GM19099 (cell line): ENCODE data around the gene TKFC.

Source experiments
- POLR2A ChIP-seq: IDR thresholded peaks from 3 replicates; pipeline ENCODE4 v1.6.1; 2011; ENCODE audit warnings: low read depth; ENCODE audit not compliant: insufficient read length; ENCODE audit errors: extremely low read depth

The TKFC gene

GRCh38 chr11:61349916-61350315 lies 16.9 kb downstream of the TKFC start:
- TF ChIP-seq POLR2A, result no peak

DNA sequence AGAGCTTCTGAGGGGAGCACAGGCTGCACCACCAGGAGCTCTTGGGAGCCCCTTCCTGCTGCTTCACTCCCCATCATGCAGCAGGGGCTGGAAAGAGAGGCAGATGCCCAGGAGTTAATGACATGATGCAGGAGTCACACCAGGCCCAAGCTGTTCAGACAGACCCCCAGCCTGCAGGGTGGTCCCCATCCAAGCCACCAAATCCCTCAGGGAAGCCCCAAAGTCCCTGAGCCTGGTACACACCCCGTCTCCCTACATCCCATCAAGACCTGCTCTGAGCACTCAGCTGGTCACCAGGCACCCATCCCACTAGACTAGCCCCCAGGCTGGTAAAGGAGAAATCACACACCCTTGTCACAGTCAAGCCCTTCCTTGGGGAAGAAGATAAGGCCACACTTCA lies 17.3 kb downstream of the TKFC start:
- no peak for TF ChIP-seq POLR2A

DNA sequence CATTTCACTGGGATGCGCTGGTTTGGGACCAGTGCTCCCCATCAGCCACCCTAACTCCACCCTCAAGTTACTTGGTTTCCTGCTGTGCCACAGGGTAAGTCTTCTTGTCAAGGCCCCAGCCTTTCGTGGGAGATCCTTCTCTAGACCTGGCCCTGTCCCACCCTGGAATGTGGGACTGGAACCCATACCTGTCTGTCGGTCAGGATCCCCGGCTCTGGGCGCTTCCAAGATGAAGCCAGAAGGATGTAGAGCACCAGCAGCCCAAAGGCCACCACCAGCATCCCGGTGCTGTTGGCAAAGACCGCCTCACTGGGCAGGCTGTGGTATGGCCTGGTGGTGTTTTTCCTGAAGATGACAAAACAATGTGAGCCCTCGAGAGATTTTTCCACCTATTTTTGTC lies 17.8 kb downstream of the TKFC start:
- no peak for TF ChIP-seq POLR2A

DNA sequence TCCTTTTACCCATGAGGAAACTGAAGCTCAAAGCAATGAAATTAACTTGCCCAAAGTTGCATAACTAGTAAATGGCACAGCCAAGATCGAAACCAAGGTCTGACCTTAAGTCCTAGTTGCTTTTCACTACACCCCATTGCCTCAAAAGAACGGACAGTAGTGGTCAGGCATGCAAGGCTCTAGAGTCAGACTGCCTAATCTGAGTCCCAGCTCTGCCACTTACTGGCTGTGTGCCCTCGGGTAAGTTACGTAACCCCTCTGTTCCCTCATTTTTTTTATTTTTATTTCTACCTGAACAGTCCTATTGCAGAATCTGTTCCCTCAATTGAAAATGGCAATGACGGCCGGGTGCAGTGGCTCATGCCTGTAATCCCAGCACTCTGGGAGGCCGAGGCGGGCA lies 19.0 kb downstream of the TKFC start:
- TF ChIP-seq POLR2A, result no peak

DNA sequence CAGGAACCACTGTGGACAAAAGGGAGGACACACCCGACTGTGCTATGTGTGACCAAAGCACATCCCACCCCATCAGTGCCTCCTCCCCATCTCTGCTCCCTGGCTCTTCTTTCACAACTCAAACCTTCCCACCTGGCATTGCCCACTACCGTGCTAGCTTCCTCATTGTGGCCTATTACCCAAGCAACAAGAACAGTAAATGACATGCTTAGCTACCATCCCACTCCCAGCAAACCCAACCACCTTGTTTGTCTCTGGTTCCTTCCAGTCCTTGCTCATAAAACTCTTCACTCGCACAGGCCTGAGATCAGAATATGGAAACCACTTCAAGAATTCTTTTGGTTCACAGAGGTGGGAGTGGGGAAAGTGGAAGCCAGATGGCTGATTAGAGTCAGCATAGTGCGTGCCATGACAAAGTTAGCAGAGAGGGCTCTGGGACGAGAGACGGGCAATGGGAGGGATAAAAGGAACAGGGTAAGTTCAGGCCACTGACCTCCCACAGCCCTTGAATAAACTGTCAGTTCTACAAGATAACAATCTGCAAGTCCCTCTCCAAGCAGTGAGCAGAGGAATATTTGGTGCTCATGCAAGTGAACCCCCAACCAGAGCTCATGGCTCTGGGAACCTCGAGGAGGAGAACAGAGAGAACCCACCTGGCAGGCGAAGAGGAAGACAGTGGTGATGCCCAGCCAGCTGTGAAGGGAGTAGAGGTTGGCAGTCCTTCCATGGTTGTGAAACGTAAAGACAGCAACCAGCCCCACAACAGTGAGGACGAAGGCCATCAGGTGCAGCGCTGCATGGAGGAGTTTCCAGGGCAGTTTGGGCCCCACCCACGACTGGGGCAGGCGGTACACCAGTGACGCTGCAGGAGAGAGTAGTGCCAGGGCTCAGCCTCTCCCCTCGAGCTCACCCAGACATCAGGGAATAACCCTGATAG lies 20.4 kb downstream of the TKFC start:
- TF ChIP-seq POLR2A, result no peak

DNA sequence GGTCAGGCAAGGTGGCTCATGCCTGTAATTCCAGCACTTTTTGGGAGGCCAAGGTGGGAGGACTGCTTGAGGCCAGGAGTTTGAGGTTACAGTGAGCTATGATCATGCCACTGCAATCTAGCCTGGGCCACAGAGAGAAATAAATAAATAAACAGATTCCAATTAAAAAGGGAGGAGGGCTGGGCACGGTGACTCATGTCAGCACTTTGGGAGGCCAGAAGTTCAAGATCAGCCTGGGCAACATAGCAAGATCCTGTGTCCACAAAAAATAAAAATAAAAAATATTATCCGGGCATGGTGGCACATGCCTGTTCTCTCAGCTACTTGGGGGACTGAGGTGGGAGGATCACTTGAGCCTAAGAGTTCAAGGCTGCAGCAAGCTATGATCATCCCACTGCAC lies 21.2 kb downstream of the TKFC start:
- no peak for TF ChIP-seq POLR2A

- TF ChIP-seq POLR2A, result no peak
Observed at GRCh38 chr11:61356706-61357105, 23.7 kb downstream of the TKFC start.

- no peak for TF ChIP-seq POLR2A
Observed at GRCh38 chr11:61357233-61357893, 24.3 kb downstream of the TKFC start.

GRCh38 chr11:61357894-61358239 lies 24.8 kb downstream of the TKFC start:
- TF ChIP-seq POLR2A, result no peak

DNA sequence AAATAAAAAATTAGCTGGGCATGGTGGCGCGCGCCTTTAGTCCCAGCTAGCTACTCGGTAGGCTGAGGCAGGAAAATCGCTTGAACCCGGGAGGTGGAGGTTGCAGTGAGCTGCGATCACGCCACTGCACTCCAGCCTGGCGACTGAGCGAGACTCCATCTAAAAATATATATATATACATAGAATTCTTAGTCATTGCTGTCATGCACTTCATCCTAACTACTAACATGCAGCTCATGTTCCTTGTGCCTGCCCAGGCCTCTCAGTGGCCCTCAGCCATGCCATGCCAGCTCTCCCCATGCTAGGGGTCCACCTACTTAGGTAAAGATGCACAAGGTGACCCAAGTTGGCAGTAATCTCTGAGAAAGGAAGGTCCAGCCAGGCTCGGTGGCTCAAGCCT lies 25.5 kb downstream of the TKFC start:
- no peak for TF ChIP-seq POLR2A

GRCh38 chr11:61359516-61359915 lies 26.5 kb downstream of the TKFC start:
- no peak for TF ChIP-seq POLR2A

DNA sequence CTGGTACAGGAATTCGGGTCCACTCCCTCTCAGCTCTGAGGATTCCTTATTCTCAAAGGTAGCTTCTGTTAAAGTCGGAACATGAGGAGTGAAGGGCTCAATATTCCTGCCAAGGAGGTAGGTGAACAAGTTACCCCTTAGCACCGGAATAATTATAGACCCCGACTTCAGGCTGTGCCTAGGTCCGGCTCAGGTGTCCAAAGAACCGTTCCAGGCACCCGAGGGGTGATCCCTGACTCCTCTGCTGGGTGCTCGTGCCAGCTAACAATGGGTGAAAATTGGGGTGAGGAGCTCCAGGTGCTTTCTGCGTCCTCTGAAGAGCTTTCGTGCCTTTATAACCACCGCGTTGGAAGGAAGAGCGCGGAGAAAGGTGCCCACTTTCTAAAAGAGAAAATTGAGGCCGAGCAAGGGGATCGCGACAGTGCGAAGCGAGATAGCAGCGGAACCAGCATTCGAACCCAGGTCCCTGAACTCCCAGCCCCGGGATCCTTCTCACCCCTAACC lies 28.3 kb downstream of the TKFC start:
- TF ChIP-seq POLR2A, result no peak

DNA sequence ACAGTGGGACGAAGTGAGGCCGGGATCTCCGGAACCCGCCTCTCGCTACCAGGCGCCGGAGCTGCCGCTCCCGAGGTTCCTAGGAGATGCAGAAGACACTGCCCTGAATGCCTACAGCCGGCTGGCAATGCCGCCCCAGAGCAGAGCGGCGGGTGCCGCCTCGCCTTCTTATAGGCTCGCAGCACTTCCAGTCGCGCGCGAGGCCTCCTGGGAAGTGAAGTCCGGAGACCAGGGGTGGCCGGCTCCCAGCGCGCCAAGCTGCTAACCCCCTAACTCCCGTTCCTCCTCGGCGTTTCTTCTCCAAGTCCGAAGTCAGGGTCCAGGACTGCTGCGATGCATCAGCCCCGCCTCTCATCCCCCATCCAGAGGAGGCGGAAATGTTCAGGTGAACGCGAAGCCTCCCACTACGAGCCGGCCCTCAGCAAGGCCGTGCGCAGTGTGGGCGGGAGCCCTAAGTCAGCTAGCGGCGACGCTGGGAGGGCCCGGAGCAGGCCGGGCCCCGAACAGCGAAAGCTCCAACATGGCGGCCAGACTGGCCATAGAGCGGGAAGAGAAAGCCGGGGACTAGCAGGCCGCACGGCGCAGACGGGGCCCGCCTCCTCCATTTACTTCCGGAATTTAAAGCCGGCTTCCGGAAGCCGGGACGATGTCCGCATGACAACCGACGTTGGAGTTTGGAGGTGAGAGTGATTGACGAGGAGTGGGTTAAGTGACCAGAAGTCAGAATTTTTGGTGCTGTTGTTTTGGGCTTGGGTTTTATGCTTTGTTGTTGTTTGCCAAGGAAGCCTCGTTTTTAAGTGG lies 28.9 kb downstream of the TKFC start, which contains the start of the genes CYB561A3 and TMEM138:
TSS of gene CYB561A3 (minus strand) at position 142 of the 801 bp plus-strand sequence. CDS start 5,169 bp downstream, outside the sequence.
TSS of gene TMEM138 (plus strand) at position 634 of the 801 bp plus-strand sequence. CDS start 2,017 bp downstream, outside the sequence.
- peak; percentile 98 for TF ChIP-seq POLR2A

DNA sequence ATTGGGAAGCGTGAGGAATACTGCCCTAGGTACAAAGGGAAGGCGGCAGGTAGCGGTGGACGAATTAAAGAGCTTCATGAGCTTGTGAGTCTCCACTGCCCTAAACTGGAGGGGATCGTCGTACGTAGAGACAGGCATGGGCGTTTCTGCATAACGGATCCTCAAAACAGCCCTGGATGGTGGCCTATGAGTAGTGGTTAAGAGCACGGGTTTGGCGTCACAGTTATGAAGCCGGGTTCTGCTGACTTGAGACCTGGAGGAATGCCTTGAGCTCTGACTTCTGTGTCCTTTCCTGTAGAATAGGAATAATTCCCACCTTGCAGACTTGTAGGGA lies 29.5 kb downstream of the TKFC start:
- no peak for TF ChIP-seq POLR2A
